LHCN-M2 (cell line): ENCODE data around the gene ARSB. TPM values are rescaled to one million over a fixed set of nuclear protein-coding genes. Genes with fewer than 3 reads are reported as not detected.

Experiments
- DNase-seq: peaks from one replicate; pipeline ENCODE4 v3.0.0-alpha.2; 2012; ENCODE audit warnings: low read depth
- total RNA-seq: library from RNA; depleted of rRNA; stranded (reverse); fragments of >200 nt; gene quantifications from 2 replicates; pipeline ENCODE4 v1.2.3, GENCODE V29; 2014

The ARSB gene
- total RNA-seq, 1 experiment from 2014 or later = 27.3 TPM

DNA sequence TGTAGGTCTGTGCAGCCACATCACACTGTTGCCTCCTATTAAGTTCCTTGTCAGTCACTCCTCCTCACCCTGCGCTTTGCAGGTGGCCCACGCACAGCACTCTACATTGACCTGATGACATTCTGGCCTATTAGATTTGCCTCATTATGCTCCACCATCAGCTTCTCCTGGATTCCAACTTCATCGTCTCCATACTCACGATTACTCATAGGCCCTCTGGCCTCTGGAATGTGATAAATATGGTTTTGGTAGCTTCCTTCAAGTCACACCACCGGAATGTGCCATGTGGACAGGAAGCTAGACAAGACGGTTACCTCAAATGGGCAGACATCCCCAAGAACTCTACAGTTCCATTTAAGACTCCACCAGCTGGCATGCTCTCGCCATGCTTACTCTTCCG lies 178.6 kb downstream of the ARSB start:
- DNase-seq = peak; percentile 93

DNA sequence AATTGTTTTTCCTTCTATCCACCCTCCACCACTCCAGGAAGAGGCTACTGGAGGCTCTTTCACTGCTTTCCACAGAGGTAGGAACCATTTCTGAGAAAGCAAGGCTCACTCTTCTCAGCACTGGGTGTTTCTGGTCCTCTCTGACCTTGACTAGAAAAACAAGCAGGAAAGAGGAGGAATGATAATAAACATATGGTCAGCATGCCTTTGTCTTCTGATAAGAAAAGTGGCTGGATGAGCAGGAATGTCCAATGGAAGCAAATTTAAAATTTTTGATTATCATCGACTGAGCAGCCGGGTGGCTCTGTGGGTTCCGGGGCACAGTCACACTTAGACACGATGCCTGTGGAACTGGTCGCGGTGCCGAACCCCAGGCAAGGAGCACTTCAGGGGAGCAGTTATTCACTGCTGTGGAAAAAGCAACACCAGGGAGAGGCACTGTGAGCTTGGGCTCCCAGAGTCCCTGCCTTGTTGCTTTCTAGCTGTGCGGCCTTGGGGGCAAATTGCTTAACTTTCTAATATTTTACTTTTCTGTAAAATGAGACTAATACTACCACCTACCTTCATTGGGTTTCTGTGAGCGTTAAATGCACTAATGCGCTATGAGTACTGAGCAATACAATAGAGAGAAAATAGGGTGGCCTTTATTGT lies 179.5 kb downstream of the ARSB start:
- DNase-seq = no peak

- no peak for DNase-seq
Measured at GRCh38 chr5:78804995-78805394, 180.1 kb downstream of the ARSB start.

DNA sequence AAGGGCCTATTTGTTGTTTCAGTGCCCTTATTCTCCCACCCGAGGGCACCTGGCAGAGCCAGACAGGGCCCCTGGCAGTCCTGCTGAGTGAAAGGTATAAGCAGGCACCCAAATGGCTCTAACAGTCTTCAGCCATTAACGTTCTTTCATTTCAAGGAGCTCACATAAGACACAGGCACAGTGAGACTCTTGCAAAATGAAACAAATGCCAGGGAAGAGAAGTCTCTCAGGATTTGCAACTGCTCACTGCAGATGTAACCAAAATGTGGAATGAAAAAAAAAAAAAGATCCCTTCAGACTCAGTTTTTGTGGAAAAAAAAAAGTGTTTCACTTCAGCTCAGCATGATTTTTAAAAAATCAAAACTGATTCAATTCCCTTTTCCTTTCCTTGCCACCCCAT lies 181.2 kb downstream of the ARSB start:
- DNase-seq = no peak

- DNase-seq = no peak
Measured at GRCh38 chr5:78803353-78803752, 181.8 kb downstream of the ARSB start.

GRCh38 chr5:78801413-78801812 lies 183.7 kb downstream of the ARSB start:
- no peak for DNase-seq

GRCh38 chr5:78799266-78800017 lies 185.7 kb downstream of the ARSB start:
- peak; percentile 84 for DNase-seq

- DNase-seq = no peak
Measured at GRCh38 chr5:78798673-78799029, 186.5 kb downstream of the ARSB start.

DNA sequence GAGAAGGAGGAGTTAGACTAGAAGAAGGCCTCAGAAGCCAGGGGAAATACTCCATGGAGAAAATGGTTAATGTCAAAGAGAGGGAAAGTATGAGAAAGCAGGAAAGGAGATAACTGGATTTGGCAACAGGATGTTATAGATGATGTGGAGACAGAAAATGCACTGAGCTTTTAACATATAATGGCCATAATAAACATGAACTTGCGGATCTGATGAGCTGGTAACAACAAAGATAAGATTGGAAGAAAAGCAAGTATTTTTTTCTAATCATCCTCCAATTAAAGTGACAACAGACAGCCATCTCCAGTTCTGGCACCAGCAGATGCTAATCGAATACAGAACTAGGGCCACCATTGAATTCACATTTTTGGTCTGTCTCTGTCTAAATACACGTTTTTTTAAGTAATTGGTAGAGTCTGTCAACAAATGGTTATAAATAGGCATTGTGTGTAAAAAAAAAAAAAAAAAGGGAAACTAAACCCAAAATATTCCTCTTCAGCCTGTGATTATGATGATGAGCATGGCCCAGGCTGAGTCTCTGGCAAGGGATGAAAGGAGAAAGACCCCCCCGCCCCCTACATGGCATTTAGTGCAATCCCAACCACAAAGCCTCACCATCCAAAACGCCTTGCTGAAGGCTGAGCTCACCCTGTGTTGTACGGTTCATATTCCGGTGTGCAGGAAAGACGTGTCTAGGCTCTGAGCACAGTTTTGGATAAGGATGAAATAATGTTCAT lies 187.0 kb downstream of the ARSB start:
- DNase-seq = peak; percentile 56

DNA sequence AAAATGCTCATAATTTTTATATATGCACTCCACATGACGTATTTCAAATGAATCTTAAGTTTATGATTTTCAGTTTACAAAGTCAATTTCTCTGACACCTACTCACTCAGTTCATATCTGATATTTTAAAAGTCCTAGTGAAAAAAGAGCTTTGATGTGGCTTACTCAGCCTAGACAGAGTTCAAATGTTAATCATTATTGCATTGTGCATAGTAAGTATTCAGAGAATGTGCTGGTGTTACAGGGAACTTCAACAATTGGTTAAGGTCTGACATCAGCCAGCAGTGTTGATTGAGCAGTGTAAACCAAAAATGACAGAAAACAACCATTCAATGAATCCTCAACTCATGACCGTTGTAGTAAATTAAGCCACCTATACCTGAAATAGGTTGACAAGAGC lies 189.4 kb downstream of the ARSB start:
- DNase-seq = no peak

DNA sequence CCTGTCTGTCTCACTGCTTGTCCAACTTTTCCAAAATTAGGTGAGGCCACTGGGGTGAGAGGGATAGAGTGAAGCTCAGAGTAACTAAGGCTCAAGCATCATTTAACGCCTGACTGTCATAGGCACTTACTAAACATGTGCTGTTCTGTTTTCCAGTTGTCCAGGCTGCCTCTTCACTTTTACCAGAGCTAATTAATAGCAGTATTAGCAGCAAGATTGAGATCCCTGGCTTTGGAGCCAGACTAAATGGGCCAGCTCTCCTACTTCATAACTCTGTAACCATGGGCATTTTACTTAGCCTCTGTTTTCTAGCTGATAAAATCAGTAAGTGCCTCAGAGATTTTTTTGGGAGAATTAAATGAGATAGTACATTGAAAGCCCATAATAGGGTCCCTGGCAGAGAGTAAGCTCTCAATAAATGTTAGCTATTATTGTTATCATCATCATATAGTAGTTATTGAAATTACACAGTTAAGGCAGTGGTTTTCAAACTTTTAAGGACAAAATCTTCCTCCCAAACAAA lies 190.4 kb downstream of the ARSB start:
- DNase-seq = no peak

DNA sequence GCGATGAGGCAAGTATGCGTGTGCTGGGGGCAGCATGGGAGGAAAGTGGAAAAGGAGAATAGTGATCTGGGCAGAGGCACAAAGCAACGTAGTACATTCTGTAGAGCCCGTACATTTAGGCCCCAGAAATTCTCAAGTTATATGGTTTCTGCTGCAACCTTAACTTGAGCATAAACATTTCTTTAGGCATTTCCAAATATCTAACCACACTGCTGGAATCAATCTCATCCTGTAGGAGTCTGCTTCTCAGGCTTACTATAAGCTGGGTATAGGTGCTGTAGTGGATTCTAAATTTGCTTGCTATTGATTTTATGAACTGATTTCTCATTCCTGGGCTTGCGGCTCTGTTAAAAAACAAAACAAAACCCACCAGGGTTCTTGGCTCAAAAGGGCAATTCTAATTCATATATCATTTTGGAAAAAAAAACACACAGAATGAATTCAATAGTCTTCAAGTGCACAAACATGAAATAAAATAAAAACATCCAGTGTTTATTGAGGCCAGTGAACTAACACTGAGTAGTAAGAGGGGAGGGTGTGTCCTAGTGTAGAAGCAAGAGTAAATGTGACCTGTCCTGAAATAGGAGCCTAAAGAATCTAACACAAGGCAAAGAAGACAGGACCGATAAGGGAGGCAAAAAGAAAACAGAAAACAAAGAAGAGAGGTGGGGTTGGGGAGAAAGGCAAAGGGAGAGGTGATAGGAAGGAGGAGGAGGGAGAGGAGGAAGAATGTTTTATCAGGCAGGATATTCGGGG lies 191.0 kb downstream of the ARSB start:
- no peak for DNase-seq

DNA sequence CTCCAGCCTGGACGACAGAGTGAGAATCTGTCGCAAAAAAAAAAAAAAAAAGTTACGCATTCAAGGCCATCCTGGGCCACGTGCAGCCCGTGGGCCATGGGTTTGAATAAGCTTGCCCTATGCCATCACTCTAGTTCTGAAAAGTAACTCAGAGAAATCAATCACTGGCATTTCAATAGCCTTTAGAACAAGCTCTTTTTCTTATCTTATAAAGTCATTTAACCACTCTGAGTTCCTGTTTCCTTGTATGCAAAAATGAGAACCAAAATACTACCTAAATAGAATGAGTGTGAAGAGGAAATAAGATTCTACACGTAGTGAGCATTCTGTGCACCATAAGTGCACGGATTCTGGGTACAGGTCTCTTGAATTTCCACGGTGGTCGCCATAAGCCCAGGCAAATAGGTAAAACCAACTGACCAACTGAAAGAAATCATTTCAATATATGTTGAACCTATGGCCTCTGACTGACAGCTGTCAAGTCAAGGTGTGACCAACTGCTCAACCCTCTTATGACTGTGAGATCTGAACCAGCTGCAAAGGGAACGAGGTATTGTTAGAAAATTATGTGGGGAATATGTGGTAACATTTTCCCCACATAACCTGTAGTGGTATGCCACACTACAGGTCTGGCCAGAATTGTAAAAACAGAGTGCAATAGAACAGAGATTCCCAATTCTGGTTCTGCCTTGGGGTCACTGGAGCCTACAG lies 192.6 kb downstream of the ARSB start:
- DNase-seq = no peak

DNA sequence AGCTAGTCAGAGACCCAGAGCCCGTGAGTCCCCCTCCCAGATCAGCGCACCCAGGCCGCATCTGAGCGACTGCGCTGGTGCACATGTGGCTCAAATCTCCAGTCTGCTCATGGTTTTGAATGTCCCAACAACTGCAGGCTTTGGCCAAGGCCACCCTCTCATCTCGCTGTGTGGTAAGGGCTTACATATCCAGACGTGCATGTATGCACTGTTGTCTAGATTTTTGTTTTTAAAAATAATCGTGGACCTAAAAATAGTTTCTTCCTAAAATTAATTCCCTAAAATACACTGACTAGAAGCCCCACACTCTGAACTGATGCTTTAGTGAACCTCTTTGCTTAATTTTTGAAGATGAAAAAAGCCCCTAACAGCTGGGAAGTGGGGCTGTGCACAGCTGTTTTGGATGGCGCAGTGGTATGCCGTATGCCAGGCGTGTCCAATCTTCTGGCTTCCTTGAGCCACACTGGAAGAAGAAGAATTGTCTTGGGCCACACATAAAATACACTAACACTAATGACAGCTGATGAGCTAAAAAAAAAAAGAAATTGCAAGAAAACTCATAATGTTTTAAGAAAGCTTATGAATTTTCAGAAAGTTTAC lies 193.5 kb downstream of the ARSB start:
- no peak for DNase-seq

DNA sequence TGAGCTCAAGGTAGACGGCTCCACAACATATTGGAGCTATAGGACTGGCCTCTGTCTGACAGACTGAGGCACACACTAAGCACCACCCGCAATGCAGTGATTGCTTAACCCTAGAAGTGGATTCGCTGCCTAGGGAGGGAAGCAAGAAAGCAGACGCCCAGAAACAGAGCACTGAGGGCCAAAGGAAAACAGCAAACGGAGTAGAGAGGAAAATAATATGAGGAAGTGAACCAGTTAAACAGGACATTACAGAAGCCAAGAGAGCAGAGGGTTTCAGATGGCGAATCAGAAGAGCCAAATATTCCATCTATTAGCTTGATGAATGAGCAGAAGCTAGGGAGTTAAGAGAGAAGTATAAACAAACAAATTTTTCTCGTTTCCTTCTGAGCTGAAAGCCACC lies 197.3 kb downstream of the ARSB start:
- DNase-seq = no peak

DNA sequence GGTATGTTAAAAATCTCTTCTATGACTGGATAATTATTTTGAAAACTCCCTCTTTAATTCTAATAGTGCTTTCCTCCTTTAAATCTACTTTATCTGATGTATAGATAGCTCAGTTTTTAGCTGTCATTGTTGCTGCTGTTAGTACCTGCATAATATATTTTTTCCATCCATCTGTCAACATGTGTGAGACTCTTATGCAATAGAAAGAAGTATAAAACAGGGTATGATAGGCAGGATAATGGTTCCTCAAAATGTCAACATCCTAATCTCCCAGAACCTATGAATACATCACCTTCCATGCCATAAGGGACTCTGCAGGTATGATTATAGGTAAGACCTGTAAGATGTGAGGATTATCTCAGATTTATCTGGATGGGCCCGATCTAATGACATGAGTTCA lies 199.7 kb downstream of the ARSB start:
- no peak for DNase-seq

GRCh38 chr5:78783434-78784130 lies 201.5 kb downstream of the ARSB start:
- peak; percentile 49 for DNase-seq

DNA sequence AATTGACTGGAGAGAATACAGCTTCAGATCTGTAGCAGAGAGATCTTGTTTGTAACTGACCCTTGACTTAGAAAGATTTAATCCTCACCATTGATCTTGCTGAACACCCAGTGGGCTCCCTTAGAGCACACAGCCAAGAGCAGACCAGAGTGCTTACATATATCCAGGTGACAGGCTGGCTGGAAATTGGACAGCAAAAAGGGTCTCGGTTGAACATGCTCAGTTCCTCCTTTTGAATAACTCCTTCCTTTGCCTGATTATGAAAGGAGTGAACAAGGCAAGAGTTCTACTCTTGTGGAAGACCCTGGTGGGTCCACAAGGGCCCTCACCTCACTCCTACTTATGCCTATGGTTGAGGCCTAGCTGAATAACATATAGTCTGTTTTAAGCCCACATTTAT lies 202.4 kb downstream of the ARSB start:
- no peak for DNase-seq

DNA sequence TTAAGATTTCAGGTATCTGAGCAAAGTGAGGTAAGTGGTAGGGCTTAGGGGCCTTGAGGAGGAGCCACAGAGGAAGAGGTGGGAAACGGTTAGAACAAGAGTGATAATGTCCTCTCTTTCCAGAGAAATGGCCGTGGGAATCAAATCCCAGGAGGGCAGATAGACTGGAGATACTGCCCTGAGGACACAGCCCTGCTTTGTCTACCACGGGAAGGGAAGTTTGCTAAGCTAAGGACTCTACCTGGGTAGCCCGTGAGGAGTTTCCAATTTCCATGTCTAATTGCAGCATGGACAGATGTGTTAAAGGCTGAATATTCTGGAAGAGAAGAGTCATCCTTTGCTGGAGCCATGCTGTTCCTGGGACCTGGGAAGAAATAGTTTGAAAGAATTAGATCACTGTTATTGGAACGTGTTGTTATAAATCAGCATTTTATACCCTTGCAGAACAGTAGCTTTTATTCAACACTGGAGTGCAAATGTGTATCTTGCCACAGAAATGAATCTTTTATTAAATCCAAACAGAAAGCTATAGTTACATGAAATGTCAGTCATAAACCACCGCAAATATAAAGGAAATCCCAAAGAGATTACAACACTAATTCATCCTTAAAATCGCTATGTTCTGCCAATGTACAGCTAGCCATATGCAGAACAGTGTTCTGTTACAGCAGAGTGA lies 203.4 kb downstream of the ARSB start:
- DNase-seq = no peak
